ENCODE data around the gene DNMT3B. TPM values are rescaled to one million over a fixed set of nuclear protein-coding genes. Genes with fewer than 3 reads are reported as not detected.
A peak's percentile ranks its signal among the peaks of the same experiment; 100 is the strongest.

Gene DNMT3B
- polyA plus RNA-seq, 3 donors from 2014 or later: 0.16 to 0.85 (median 0.32) TPM

GRCh38 chr20:32808438-32808837, 46.3 kb downstream of the DNMT3B start:
- H3K36me3 Mint-ChIP-seq: no peaks in the 10 kb centered on the region
- no peak overlapping the region for H3K27ac Mint-ChIP-seq
- H3K4me1 Mint-ChIP-seq: no peaks in the 10 kb centered on the region
- no peak for DNase-seq
- H3K27me3 Mint-ChIP-seq (ENCODE audit: low read depth in 3 of 3): peaks cover 0 to 5% (median 2%) of the 10 kb centered on the region in 3 donors
- no peak overlapping the region for H3K4me3 Mint-ChIP-seq
- H3K9me3 Mint-ChIP-seq: no peaks in the 10 kb centered on the region

GRCh38 chr20:32809907-32810306, 47.7 kb downstream of the DNMT3B start:
- no peak overlapping the region for H3K4me3 Mint-ChIP-seq
- peaks cover 0 to 4% (median 2%) of the 10 kb centered on the region in 3 donors for H3K27me3 Mint-ChIP-seq (ENCODE audit: low read depth in 3 of 3)
- DNase-seq: no peak
- H3K27ac Mint-ChIP-seq: no peak overlapping the region
- H3K4me1 Mint-ChIP-seq: no peaks in the 10 kb centered on the region
- no peaks in the 10 kb centered on the region for H3K9me3 Mint-ChIP-seq
- no peaks in the 10 kb centered on the region for H3K36me3 Mint-ChIP-seq

GRCh38 chr20:32810941-32811340, 48.8 kb downstream of the DNMT3B start:
- no peaks in the 10 kb centered on the region for H3K9me3 Mint-ChIP-seq
- no peaks in the 10 kb centered on the region for H3K36me3 Mint-ChIP-seq
- peaks cover 0 to 4% (median 2%) of the 10 kb centered on the region in 3 donors for H3K27me3 Mint-ChIP-seq (ENCODE audit: low read depth in 3 of 3)
- peak overlapping the region in 1 of 5 donors; percentile 36 for H3K4me3 Mint-ChIP-seq
- H3K4me1 Mint-ChIP-seq: no peaks in the 10 kb centered on the region
- no peak for DNase-seq
- no peak overlapping the region for H3K27ac Mint-ChIP-seq

- DNase-seq: no peak
- no peak overlapping the region for H3K27ac Mint-ChIP-seq
- no peak overlapping the region for H3K4me3 Mint-ChIP-seq
- H3K4me1 Mint-ChIP-seq: no peaks in the 10 kb centered on the region
- H3K9me3 Mint-ChIP-seq: no peaks in the 10 kb centered on the region
- no peaks in the 10 kb centered on the region for H3K36me3 Mint-ChIP-seq
- peaks cover 0 to 4% (median 0%) of the 10 kb centered on the region in 3 donors for H3K27me3 Mint-ChIP-seq (ENCODE audit: low read depth in 3 of 3)
Observed at GRCh38 chr20:32811886-32812285, 49.7 kb downstream of the DNMT3B start.

- Mint-ChIP-seq H3K27me3 (ENCODE audit: low read depth in 3 of 3) (peaks cover 7 to 22% (median 7%) of the 10 kb centered on the region in 3 donors), H3K4me3 (peak overlapping the region; percentile 95 to 99 (median 97)), H3K36me3 (no peaks in the 10 kb centered on the region), H3K9me3 (no peaks in the 10 kb centered on the region), H3K27ac (peak overlapping the region; percentile 95 to 99 (median 98)), H3K4me1 (peaks cover 45 to 51% of the 10 kb centered on the region in 2 donors)
- peak in 2 of 3 donors; percentile 93 to 94 for DNase-seq
Observed at GRCh38 chr20:32819992-32820697, 58.0 kb downstream of the DNMT3B start.

- Mint-ChIP-seq H3K27me3 (ENCODE audit: low read depth in 3 of 3) (peaks cover 7 to 22% (median 7%) of the 10 kb centered on the region in 3 donors), H3K4me3 (peak overlapping the region; percentile 95 to 99 (median 97)), H3K36me3 (no peaks in the 10 kb centered on the region), H3K27ac (peak overlapping the region; percentile 95 to 99 (median 98)), H3K4me1 (peaks cover 48 to 55% of the 10 kb centered on the region in 2 donors), H3K9me3 (no peaks in the 10 kb centered on the region)
- no peak for DNase-seq
Observed at GRCh38 chr20:32820698-32821377, 58.7 kb downstream of the DNMT3B start.

- Mint-ChIP-seq H3K4me1 (peaks cover 49 to 60% of the 10 kb centered on the region in 2 donors), H3K4me3 (peak overlapping the region in 4 of 5 donors; percentile 34 to 98 (median 96)), H3K9me3 (no peaks in the 10 kb centered on the region), H3K36me3 (peaks cover 4 to 6% (median 4%) of the 10 kb centered on the region in 3 donors), H3K27me3 (ENCODE audit: low read depth in 3 of 3) (peaks cover 7 to 22% (median 10%) of the 10 kb centered on the region in 3 donors), H3K27ac (peak overlapping the region; percentile 12 to 99 (median 96))
- no peak for DNase-seq
Observed at GRCh38 chr20:32822225-32822624, 60.0 kb downstream of the DNMT3B start.

- Mint-ChIP-seq H3K4me3 (peak overlapping the region in 1 of 5 donors; percentile 12), H3K9me3 (no peaks in the 10 kb centered on the region), H3K36me3 (peaks cover 7 to 12% (median 8%) of the 10 kb centered on the region in 3 donors), H3K27ac (peak overlapping the region; percentile 59 to 96 (median 82)), H3K27me3 (ENCODE audit: low read depth in 3 of 3) (peaks cover 7 to 20% (median 9%) of the 10 kb centered on the region in 3 donors), H3K4me1 (peaks cover 52 to 65% of the 10 kb centered on the region in 2 donors)
- DNase-seq: no peak
Observed at GRCh38 chr20:32823078-32823477, 60.9 kb downstream of the DNMT3B start.

GRCh38 chr20:32823737-32824588, 61.8 kb downstream of the DNMT3B start:
- DNase-seq: no peak
- no peaks in the 10 kb centered on the region for H3K9me3 Mint-ChIP-seq
- H3K4me3 Mint-ChIP-seq: no peak overlapping the region
- H3K36me3 Mint-ChIP-seq: peaks cover 9 to 18% (median 10%) of the 10 kb centered on the region in 3 donors
- peaks cover 57 to 69% of the 10 kb centered on the region in 2 donors for H3K4me1 Mint-ChIP-seq
- H3K27me3 Mint-ChIP-seq (ENCODE audit: low read depth in 3 of 3): peaks cover 7 to 20% (median 9%) of the 10 kb centered on the region in 3 donors
- peak overlapping the region; percentile 70 to 96 (median 92) for H3K27ac Mint-ChIP-seq

- Mint-ChIP-seq H3K27ac (peak overlapping the region in 5 of 6 donors; percentile 38 to 70 (median 53)), H3K27me3 (ENCODE audit: low read depth in 3 of 3) (peaks cover 2 to 10% (median 3%) of the 10 kb centered on the region in 3 donors), H3K9me3 (no peaks in the 10 kb centered on the region), H3K4me1 (peaks cover 59 to 73% of the 10 kb centered on the region in 2 donors), H3K4me3 (no peak overlapping the region), H3K36me3 (peaks cover 9 to 23% (median 10%) of the 10 kb centered on the region in 3 donors)
- DNase-seq: no peak
Observed at GRCh38 chr20:32828029-32828680, 66.0 kb downstream of the DNMT3B start.

GRCh38 chr20:32829311-32830005, 67.3 kb downstream of the DNMT3B start:
- Mint-ChIP-seq H3K27ac (peak overlapping the region in 5 of 6 donors; percentile 49 to 78 (median 60)), H3K4me3 (peak overlapping the region in 1 of 5 donors; percentile 5), H3K9me3 (no peaks in the 10 kb centered on the region), H3K27me3 (ENCODE audit: low read depth in 3 of 3) (peaks cover 2 to 10% (median 3%) of the 10 kb centered on the region in 3 donors), H3K4me1 (peaks cover 54 to 71% of the 10 kb centered on the region in 2 donors), H3K36me3 (peaks cover 9 to 23% (median 10%) of the 10 kb centered on the region in 3 donors)
- DNase-seq: no peak

- Mint-ChIP-seq H3K36me3 (peaks cover 9 to 23% (median 10%) of the 10 kb centered on the region in 3 donors), H3K27me3 (ENCODE audit: low read depth in 3 of 3) (peaks cover 2 to 10% (median 3%) of the 10 kb centered on the region in 3 donors), H3K4me3 (no peak overlapping the region), H3K4me1 (peaks cover 50 to 72% of the 10 kb centered on the region in 2 donors), H3K9me3 (no peaks in the 10 kb centered on the region), H3K27ac (peak overlapping the region; percentile 1 to 78 (median 26))
- DNase-seq: no peak
Observed at GRCh38 chr20:32830437-32830836, 68.3 kb downstream of the DNMT3B start.

Measured in immature natural killer cell (primary cell).